Measurements from ENCODE around the gene UBA7. TPM values are rescaled to one million over a fixed set of nuclear protein-coding genes. Genes with fewer than 3 reads are reported as not detected.
A peak's percentile ranks its signal among the peaks of the same experiment; 100 is the strongest.

The UBA7 gene
- polyA plus RNA-seq, 1 donor from 2014 or later: 4.0 TPM

DNA sequence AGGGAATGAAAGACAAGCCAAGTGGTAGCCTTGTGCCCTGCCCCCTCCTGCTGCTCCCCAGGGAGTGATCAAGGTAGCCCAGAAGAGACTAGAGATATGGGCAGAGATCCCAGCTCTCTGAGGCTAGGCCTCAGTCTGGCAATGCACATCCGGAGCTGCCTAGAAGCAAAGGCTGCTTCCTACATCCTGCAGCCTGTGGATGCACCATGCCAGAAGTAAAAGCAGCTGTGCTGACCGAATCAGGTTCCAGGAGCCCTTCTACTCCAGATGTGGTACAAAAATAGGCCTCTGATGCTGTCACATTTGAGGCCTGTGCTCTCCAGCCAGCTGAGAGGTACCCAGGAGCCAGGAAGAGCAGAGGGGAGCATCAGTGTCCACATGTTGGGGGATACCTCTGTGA lies 26.6 kb upstream of the UBA7 start:
- Histone ChIP-seq H3K9me2 (ENCODE audit: insufficient read depth, low read length) (no peaks in the 10 kb centered on the region), H3K4me3 (ENCODE audit: low read length) (no peak overlapping the region), H3K27ac (ENCODE audit: low read length) (no peak overlapping the region), H3K4me2 (ENCODE audit: low read length) (no peak overlapping the region), H2AFZ (ENCODE audit: low read depth, low read length) (no peak overlapping the region), H4K20me1 (ENCODE audit: insufficient read depth) (no peaks in the 10 kb centered on the region), H3K79me2 (replicated peaks; ENCODE audit: insufficient read depth, low read length) (no peaks in the 10 kb centered on the region), H3F3A (ENCODE audit: insufficient read depth, low read length, poor library complexity, severe bottlenecking) (no peaks in the 10 kb centered on the region), H3K36me3 (ENCODE audit: insufficient read depth, low read length) (no peaks in the 10 kb centered on the region), H3K9ac (ENCODE audit: low read length) (no peak overlapping the region), H3K27me3 (ENCODE audit: insufficient read depth, low read depth, low read length) (no peaks in the 10 kb centered on the region), H3K9me3 (ENCODE audit: low read length) (no peaks in the 10 kb centered on the region)
- no peak for TF ChIP-seq RAD21 (conservative IDR thresholded peaks at IDR 0.05)
- TF ChIP-seq, protein P1, sequence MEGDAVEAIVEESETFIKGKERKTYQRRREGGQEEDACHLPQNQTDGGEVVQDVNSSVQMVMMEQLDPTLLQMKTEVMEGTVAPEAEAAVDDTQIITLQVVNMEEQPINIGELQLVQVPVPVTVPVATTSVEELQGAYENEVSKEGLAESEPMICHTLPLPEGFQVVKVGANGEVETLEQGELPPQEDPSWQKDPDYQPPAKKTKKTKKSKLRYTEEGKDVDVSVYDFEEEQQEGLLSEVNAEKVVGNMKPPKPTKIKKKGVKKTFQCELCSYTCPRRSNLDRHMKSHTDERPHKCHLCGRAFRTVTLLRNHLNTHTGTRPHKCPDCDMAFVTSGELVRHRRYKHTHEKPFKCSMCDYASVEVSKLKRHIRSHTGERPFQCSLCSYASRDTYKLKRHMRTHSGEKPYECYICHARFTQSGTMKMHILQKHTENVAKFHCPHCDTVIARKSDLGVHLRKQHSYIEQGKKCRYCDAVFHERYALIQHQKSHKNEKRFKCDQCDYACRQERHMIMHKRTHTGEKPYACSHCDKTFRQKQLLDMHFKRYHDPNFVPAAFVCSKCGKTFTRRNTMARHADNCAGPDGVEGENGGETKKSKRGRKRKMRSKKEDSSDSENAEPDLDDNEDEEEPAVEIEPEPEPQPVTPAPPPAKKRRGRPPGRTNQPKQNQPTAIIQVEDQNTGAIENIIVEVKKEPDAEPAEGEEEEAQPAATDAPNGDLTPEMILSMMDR (IDR thresholded peaks at IDR 0.05; ENCODE audit: poor library complexity, severe bottlenecking): no peak
- TF ChIP-seq MXI1 (conservative IDR thresholded peaks at IDR 0.05; ENCODE audit: poor library complexity, severe bottlenecking): no peak
- no peak for TF ChIP-seq POLR2AphosphoS5 (IDR thresholded peaks at IDR 0.05)
- no peak for TF ChIP-seq SMC3 (conservative IDR thresholded peaks at IDR 0.05; ENCODE audit: poor library complexity)
- TF ChIP-seq EZH2 (IDR thresholded peaks at IDR 0.05; ENCODE audit: borderline replicate concordance, insufficient read depth, low read length, poor library complexity, severe bottlenecking): no peak
- TF ChIP-seq, protein P2, sequence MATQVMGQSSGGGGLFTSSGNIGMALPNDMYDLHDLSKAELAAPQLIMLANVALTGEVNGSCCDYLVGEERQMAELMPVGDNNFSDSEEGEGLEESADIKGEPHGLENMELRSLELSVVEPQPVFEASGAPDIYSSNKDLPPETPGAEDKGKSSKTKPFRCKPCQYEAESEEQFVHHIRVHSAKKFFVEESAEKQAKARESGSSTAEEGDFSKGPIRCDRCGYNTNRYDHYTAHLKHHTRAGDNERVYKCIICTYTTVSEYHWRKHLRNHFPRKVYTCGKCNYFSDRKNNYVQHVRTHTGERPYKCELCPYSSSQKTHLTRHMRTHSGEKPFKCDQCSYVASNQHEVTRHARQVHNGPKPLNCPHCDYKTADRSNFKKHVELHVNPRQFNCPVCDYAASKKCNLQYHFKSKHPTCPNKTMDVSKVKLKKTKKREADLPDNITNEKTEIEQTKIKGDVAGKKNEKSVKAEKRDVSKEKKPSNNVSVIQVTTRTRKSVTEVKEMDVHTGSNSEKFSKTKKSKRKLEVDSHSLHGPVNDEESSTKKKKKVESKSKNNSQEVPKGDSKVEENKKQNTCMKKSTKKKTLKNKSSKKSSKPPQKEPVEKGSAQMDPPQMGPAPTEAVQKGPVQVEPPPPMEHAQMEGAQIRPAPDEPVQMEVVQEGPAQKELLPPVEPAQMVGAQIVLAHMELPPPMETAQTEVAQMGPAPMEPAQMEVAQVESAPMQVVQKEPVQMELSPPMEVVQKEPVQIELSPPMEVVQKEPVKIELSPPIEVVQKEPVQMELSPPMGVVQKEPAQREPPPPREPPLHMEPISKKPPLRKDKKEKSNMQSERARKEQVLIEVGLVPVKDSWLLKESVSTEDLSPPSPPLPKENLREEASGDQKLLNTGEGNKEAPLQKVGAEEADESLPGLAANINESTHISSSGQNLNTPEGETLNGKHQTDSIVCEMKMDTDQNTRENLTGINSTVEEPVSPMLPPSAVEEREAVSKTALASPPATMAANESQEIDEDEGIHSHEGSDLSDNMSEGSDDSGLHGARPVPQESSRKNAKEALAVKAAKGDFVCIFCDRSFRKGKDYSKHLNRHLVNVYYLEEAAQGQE (IDR thresholded peaks at IDR 0.05; ENCODE audit: borderline replicate concordance): no peak

DNA sequence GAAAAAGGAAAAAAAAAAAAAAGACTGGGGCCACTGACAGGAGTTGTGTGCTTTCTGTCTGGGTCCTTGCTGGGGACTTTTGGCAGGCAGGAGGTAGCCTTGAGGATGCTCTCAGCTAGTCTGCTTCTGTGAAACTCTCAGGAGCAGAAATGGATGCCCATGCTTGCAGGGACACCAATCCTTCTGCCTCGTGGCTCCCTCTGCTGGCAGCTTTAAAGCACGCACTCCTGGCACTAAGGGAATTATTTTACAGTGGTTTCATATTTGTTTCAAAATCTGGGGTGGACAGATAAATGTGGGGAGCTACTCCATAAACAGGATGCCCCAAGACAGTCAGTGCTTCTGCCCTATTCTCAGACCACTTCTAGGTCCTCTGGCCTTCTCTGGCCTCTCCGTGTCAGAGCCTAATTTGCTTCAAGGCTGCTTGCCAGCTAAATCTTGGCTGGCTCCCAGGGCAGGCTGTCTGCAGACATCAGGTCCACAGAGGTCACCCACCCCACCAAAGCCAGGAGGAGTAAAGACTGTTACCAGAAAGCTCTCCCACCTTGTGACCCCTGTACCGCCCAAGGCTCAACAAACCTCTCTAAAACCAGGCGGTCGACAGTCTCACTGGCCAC lies 25.5 kb upstream of the UBA7 start:
- Histone ChIP-seq H3K9ac (ENCODE audit: low read length) (no peak overlapping the region), H3K27ac (ENCODE audit: low read length) (no peak overlapping the region), H3K4me2 (ENCODE audit: low read length) (no peak overlapping the region)

More for the DNA sequence above, 25.5 kb upstream of the UBA7 start:
- H3K79me2 ChIP-seq (replicated peaks; ENCODE audit: insufficient read depth, low read length): no peaks in the 10 kb centered on the region
- H2AFZ ChIP-seq (ENCODE audit: low read depth, low read length): no peak overlapping the region
- TF ChIP-seq MXI1 (conservative IDR thresholded peaks at IDR 0.05; ENCODE audit: poor library complexity, severe bottlenecking): peak; percentile 47
- TF ChIP-seq SMC3 (conservative IDR thresholded peaks at IDR 0.05; ENCODE audit: poor library complexity): peak; percentile 93
- peak; percentile 86 for TF ChIP-seq RAD21 (conservative IDR thresholded peaks at IDR 0.05)
- no peak for TF ChIP-seq EP300 (conservative IDR thresholded peaks at IDR 0.05; ENCODE audit: poor library complexity, severe bottlenecking)
- TF ChIP-seq, protein P1 (IDR thresholded peaks at IDR 0.05; ENCODE audit: poor library complexity, severe bottlenecking): peak; percentile 92
- no peak for TF ChIP-seq POLR2AphosphoS5 (IDR thresholded peaks at IDR 0.05)
- H3F3A ChIP-seq (ENCODE audit: insufficient read depth, low read length, poor library complexity, severe bottlenecking): no peaks in the 10 kb centered on the region
- H3K36me3 ChIP-seq (ENCODE audit: insufficient read depth, low read length): no peaks in the 10 kb centered on the region
- H3K27me3 ChIP-seq (ENCODE audit: insufficient read depth, low read depth, low read length): no peaks in the 10 kb centered on the region
- H4K20me1 ChIP-seq (ENCODE audit: insufficient read depth): no peaks in the 10 kb centered on the region
- no peaks in the 10 kb centered on the region for H3K9me2 ChIP-seq (ENCODE audit: insufficient read depth, low read length)
- H3K9me3 ChIP-seq (ENCODE audit: low read length): no peaks in the 10 kb centered on the region
- no peak overlapping the region for H3K4me3 ChIP-seq (ENCODE audit: low read length)
